ENCODE results near the gene MYOF.

MYOF gene

DNA sequence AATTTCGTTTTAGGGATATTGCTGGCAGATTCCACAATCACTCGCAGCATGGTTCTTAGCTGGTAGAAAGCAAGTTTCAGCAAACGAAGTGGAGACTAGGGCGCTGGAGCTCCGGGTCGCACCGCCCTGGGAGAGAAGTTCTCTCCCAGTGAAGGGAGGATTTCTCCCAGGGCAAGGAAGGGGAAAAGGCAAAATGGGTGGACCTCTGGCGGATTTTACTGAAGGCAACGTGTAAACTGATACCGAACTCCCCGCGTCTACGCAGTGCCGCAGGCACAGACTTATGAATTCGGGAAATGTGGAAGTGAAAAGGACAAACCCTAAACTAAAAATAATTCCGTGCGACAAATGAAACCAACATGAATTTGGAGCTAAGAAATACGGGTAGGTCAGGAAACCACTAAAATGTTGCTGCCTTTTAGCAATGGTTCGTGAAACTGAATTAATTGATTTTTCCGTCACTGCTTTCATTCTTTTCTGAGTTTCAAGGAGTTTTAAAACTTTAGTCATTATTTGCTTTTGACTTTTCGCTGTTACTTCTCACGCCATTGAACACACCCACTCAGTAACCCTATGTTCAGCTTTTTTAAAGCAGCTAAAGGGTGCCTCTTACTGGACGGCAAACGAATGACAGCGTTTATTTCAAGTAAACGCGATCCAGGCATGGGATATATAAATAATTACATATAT is at the start of gene MYOF:
TSS of gene MYOF (minus strand) at position 190 of the 690 bp plus-strand sequence. CDS start at position 50, 140 bp downstream.
- DNase-seq: no peak

- no peak for DNase-seq
These were observed 36.4 kb upstream of the MYOF start for GRCh38 chr10:93518531-93518930.

DNA sequence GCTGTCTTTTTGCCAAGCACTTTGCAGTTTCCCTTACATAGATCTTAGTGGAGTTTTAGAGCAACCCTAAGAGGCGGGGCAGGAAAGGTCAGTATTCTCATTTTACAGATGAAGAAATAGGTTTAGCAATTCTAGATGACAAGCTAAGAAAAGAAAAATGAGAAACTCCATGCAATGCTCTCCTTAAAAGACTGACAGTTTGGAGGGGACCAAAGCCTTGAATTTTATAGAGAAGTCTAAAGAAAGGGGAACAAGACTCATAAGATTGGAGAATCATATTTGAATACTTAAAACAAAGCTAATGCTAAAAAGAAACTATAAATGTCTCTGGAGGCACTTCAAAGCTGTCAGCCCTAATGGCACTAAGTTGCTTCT is 33.9 kb upstream of the MYOF start:
- no peak for DNase-seq

GRCh38 chr10:93515071-93516005 is 33.2 kb upstream of the MYOF start:
- DNase-seq: no peak

- DNase-seq: no peak
These were observed 32.4 kb upstream of the MYOF start for GRCh38 chr10:93514521-93514920.

GRCh38 chr10:93513091-93513490 is 31.0 kb upstream of the MYOF start:
- DNase-seq: peak; percentile 10

DNA sequence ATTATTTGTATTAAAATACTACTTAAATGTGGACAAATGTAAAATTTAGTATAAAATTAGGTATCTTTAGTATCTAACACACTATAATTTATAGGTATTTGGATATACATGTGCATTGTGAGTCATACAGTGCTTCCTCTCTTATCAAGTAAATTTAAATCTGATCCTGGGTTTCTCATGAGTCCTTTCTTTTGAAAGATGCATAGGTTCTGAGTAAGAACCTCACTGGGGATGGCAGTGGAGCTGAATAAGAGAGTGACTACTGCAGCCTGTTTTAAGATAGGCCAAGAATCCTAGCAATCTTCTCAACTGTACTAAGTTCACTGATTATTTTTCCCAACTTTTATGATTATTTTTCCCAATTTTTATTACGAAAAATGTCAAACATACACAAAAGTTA is 30.4 kb upstream of the MYOF start:
- DNase-seq: no peak

DNA sequence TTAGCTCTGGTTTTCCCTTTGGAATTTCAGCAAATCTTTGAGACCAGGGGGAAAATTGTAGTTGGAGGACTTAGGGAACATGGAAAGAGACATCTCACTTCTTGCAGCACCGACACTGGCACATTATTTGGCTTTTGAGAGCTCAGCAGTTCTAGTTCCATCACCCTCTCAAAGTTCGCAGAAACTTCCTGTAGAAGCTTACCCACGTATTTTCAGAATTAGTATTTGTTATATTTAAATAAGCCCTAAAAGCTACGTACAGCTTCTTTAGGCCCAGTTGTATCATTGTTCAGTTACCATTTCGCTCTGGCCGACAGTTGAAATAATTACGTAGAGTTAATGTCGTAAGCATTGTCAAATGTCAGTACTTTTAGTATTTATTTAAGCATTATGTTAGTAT is 27.7 kb upstream of the MYOF start:
- DNase-seq: no peak

- no peak for DNase-seq
These were observed 22.9 kb upstream of the MYOF start for GRCh38 chr10:93505075-93505474.

DNA sequence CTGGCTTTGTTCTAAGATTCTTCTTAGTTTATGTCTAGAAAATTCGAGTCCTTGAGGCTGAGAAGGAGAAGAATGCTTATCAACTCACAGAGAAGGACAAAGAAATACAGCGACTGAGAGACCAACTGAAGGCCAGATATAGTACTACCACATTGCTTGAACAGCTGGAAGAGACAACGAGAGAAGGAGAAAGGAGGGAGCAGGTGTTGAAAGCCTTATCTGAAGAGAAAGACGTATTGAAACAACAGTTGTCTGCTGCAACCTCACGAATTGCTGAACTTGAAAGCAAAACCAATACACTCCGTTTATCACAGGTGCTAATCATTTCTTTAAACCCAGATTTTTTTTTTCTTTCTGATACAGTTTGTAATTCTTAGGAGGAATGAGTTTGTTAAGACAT is 20.9 kb upstream of the MYOF start:
- no peak for DNase-seq

DNA sequence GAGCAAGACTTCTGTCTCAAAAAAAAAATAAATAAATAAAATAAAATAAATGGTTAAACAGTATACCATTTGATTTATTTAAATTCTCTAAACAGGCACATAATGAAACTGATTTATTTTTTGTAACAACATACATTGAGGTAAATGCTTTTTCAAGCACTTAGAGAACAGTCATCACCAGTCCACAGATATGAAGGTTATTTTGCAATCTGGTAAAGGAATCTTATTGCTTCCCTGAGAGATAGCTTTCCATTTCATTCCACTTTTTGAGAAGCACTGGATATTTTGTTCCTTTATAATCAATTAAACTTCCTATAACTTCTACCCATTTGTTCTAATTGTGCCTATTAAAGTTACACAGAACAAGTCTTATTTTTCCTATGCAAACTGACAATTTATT is 19.5 kb upstream of the MYOF start:
- no peak for DNase-seq

- no peak for DNase-seq
These were observed 16.0 kb upstream of the MYOF start for GRCh38 chr10:93498166-93498565.

DNA sequence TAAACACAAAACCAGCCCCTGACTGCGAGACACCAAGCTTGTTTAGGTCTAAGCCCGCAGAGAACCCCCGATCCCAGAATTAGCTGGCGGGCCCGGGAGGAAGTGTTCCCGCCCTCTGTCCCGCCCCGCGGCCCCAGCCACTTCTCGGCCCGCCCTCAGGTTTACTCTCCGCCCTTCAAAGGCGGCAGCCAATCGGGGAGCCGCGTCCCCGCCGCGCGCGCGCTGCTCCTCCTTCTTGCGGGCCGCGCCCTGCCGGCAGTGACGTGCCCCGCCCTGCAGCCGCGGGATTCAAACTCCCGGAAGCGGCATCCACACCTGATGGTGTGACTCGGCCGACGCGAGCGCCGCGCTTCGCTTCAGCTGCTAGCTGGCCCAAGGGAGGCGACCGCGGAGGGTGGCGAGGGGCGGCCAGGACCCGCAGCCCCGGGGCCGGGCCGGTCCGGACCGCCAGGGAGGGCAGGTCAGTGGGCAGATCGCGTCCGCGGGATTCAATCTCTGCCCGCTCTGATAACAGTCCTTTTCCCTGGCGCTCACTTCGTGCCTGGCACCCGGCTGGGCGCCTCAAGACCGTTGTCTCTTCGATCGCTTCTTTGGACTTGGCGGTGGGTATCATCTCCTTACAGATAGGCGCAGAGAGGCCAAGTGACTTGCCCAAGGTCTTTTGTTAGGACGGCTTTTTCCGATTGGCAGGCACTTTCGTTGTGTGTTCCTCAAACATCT is 14.3 kb upstream of the MYOF start, which contains the start of gene CEP55:
TSS of gene CEP55 (plus strand) at position 291 of the 720 bp plus-strand sequence. CDS start 3,440 bp downstream, outside the sequence.
- peak; percentile 24 for DNase-seq

DNA sequence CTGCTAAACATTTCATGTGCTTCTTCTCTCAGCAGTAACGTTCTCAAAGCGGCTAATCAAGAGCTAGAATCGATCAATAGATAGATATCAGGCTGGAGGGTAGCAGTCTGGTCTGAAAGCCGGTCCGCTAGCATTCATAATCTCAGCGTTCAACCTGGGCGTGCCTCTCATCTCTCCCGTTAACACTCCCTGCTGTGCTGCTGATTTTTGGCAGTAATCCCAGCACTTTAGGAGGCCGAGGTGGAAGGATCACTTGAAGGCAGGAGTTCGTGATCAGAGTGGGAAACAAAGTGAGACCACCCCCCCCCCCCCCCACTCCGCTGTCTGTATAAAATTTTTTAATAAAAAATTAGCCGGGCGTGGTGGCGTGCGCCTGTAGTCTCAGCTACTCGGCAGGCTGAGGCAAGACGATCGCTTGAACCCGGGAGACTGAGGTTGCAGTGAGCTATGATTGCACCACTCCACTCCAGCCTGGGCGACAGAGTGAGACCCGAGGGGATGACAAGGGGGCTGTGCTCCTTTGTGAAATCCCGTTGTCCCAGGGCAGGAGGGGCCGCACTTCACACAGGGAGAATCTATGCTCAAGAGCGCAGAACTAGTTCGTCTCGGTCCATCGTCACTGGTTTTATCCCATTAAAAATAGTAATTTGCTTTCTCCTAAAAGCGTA is 13.7 kb upstream of the MYOF start:
- DNase-seq: no peak

GRCh38 chr10:93494494-93494893 is 12.4 kb upstream of the MYOF start:
- no peak for DNase-seq

GRCh38 chr10:93493162-93493561 is 11.0 kb upstream of the MYOF start:
- DNase-seq: no peak

GRCh38 chr10:93491602-93492121 is 9.5 kb upstream of the MYOF start:
- DNase-seq: no peak

DNA sequence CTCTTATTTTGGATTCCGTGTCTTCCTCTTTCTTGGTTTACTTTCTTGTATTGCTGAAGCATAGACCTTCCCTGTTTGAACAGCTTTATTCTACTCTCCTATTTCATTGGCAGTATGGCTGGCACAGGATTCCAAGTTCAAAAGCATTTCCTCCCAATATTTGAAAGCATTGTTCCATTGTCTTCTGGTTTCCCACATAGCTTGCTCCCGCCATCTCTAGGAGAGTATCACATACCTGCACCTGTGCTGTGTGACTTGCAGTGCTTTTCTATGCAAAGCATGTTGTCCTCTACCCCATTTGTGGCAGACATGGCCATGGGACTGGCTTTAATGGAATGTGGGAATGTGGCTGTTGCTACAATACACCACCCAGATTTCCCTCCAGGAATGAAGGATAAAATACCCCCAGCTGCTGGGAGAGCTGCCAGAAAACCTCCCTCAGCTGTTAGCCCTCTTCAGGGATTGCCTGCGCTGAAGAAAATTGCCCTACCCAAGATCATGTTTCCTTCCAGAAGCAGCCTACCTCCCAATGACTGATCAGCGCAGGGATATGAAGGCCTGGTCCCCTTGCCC is 6.9 kb upstream of the MYOF start:
- no peak for DNase-seq

DNA sequence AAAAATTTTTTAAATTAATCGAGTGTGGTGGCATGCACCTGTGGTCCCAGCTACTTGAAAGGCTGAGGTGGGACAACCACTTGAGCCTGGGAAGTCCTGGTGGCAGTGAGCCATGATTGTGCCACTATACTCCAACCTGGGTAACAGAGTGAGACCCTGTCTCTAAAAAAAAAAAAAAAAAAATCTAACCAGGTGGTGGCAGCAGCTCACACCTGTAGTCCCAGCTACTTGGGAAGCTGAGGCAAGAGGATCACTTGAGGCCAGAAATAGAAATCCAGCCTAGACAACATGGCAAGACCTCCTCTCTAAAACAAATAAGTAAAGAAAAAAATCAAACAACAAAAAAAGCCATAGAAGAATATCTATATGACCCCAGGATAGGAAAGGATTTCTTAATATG is 3.6 kb upstream of the MYOF start:
- DNase-seq: no peak

DNA sequence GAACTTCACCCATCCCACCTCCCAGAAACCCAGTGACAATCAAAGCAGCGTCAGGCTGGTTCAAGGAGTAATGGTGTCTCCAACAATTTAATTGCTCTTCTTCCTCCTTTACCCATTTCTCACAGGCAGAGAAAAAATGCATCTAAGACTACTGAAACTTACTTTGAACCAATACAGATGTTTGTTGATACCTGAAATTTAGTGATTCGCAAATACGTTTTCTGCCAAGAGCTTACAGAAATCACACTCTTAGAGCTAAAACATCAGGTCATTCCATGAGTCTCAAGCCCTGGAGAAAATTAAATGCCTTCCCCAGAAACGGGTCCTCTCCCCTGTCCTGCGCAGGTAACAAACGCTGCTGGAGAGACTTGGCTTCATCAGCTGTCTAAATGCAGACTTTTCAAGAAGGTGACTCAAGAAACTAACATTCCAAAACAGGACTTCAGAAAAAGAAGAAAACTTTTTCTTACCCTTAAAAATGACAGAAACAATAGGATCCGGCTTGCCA is 443 bp downstream of the MYOF start:
- DNase-seq: no peak

GRCh38 chr10:93478873-93479272 is 3.3 kb downstream of the MYOF start:
- no peak for DNase-seq

DNA sequence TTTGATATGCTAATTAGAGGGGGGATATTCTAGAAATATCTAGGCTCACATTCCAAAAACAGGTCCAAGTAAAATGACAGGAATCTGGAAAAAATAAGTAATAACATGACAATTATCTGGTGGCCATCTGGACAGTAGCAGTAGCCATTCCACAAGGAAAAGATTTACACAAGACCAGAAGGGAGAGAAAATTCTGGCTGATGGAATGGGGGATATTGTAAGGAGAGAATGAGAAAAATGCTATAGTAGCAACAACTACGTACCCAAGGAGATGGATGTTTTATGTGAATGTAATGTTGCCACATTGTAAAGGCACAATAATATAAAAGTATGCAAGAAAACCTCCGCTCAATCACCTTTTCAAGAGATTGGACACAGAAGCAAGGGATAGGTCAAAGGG is 5.4 kb downstream of the MYOF start:
- no peak for DNase-seq

Data from NCI-H187 treated with DMSO at 0.1 percent for 48 hours (cell line).